Ishikawa (cell line): ENCODE data around the gene MGLL.

Experiments used
- CEBPB ChIP-seq: IDR thresholded peaks from 2 replicates; pipeline ENCODE4 v1.6.1; 2012
- CREB1 ChIP-seq: IDR thresholded peaks from 2 replicates; pipeline ENCODE4 v1.6.1; 2012; ENCODE audit warnings: low read depth
- EP300 ChIP-seq: IDR thresholded peaks from 2 replicates; pipeline ENCODE4 v1.6.1; 2012; ENCODE audit warnings: borderline replicate concordance
- FOXM1 ChIP-seq: IDR thresholded peaks from 2 replicates; pipeline ENCODE4 v1.6.1; 2012; ENCODE audit warnings: low read depth, borderline replicate concordance
- MAX ChIP-seq: IDR thresholded peaks from 2 replicates; pipeline ENCODE4 v1.6.1; 2012
- NFIC ChIP-seq: IDR thresholded peaks from 2 replicates; pipeline ENCODE4 v1.6.1; 2012
- RAD21 ChIP-seq: IDR thresholded peaks from 2 replicates; pipeline ENCODE4 v1.6.1; 2012; ENCODE audit warnings: low read depth
- REST ChIP-seq: IDR thresholded peaks from 2 replicates; pipeline ENCODE4 v1.6.1; 2012; ENCODE audit warnings: low read depth, mild to moderate bottlenecking
- TAF1 ChIP-seq: IDR thresholded peaks from 2 replicates; pipeline ENCODE4 v1.6.1; 2012; ENCODE audit warnings: low read depth, mild to moderate bottlenecking
- TCF12 ChIP-seq: IDR thresholded peaks from 2 replicates; pipeline ENCODE4 v1.6.1; 2012; ENCODE audit warnings: low read depth
- TEAD4 ChIP-seq: IDR thresholded peaks from 2 replicates; pipeline ENCODE4 v1.6.1; 2012
- YY1 ChIP-seq: IDR thresholded peaks from 2 replicates; pipeline ENCODE4 v1.6.1; 2012; ENCODE audit warnings: low read depth
- ZBTB7A ChIP-seq: IDR thresholded peaks from 2 replicates; pipeline ENCODE4 v1.6.1; 2012; ENCODE audit warnings: low read depth

GRCh38 chr3:127701280-127701911 lies 120.9 kb downstream of the MGLL start:
- TF ChIP-seq EP300: no peak
- TF ChIP-seq CEBPB: no peak
- no peak for TF ChIP-seq TAF1
- TF ChIP-seq TEAD4: no peak
- TF ChIP-seq FOXM1: no peak
- TF ChIP-seq MAX: no peak
- no peak for TF ChIP-seq NFIC
- no peak for TF ChIP-seq REST
- TF ChIP-seq RAD21: no peak
- TF ChIP-seq YY1: no peak
- TF ChIP-seq ZBTB7A: no peak
- no peak for TF ChIP-seq CREB1
- TF ChIP-seq TCF12: no peak
